Kidney (tissue), 14 donors: ENCODE measurements around the gene LDLRAD1. TPM values are rescaled to one million over a fixed set of nuclear protein-coding genes. Genes with fewer than 3 reads are reported as not detected.
A peak's percentile ranks its signal among the peaks of the same experiment; 100 is the strongest.

Experiments used
- DNase-seq, 5 donors: peaks; one replicate each; pipeline ENCODE4 v3.0.0-alpha.2; 2013 to 2020
- FAIRE-seq: peaks from 2 replicates; lab custom pipeline; 2012; peaks lifted over from hg19 to GRCh38; lab: Jason Lieb, UNC
- H3K27ac ChIP-seq, 2 donors: one replicate each; pipeline ENCODE4 v1.7.0; 2013; ENCODE audit warnings: low read depth in 2 of 2, low read length in 2 of 2, inconsistent platforms in 1 of 2
- H3K27me3 ChIP-seq: one replicate; pipeline ENCODE4 v1.7.1; 2013; ENCODE audit warnings: low read length, inconsistent platforms; ENCODE audit not compliant: control insufficient read depth, insufficient read depth
- H3K36me3 ChIP-seq, 3 donors: one replicate each; pipeline versions ENCODE4 v1.7.0 to v1.7.1; 2013; ENCODE audit warnings: low read length in 3 of 3, control low read depth in 1 of 3, inconsistent platforms in 1 of 3; ENCODE audit not compliant: insufficient read depth in 3 of 3, control insufficient read depth in 2 of 3
- H3K4me1 ChIP-seq, 3 donors: one replicate each; pipeline versions ENCODE4 v1.7.0 to v1.7.1; 2013; ENCODE audit warnings: low read length in 3 of 3, inconsistent platforms in 1 of 3, low read depth in 1 of 3; ENCODE audit not compliant: control insufficient read depth in 2 of 3, insufficient read depth in 2 of 3
- H3K4me3 ChIP-seq, 3 donors: one replicate each; pipeline versions ENCODE4 v1.7.0 to v1.8.1; 2013; ENCODE audit warnings: low read length in 3 of 3, control low read depth in 1 of 3, inconsistent platforms in 1 of 3
- H3K9ac ChIP-seq, 3 donors: one replicate each; pipeline versions ENCODE4 v1.7.0 to v1.7.1; 2013; ENCODE audit warnings: low read length in 3 of 3, control low read depth in 1 of 3, inconsistent platforms in 1 of 3
- H3K9me3 ChIP-seq, 3 donors: one replicate each; pipeline versions ENCODE4 v1.7.0 to v1.7.1; 2013; ENCODE audit warnings: low read length in 3 of 3, control low read depth in 1 of 3, inconsistent platforms in 1 of 3; ENCODE audit not compliant: control insufficient read depth in 2 of 3, insufficient read depth in 1 of 3
- intact Hi-C: fragments of 100-400 bp; cut with DNase I; formaldehyde crosslinking; loops from one replicate; pipeline ENCODE4 v1.11.1; 2022
- polyA plus RNA-seq: library from polyadenylated mRNA; stranded (reverse); fragments of 350-450 nt; fragmentation: Illumina TruSeq; extraction: RNeasy Lipid Tissue Mini Kit (QIAGEN cat#74804); gene quantifications from one replicate; pipeline ENCODE4 v1.2.3, GENCODE V29; 2014; ENCODE audit warnings: low read depth, low replicate concordance; ENCODE audit not compliant: insufficient read depth
- total RNA-seq: library from RNA; stranded (reverse); fragmentation: NEBNext Ultra II Directional; extraction: Animal tissue kit (Norgen Biotek cat#: 25700); gene quantifications from one replicate; pipeline ENCODE4 v1.2.1, GENCODE V29; 2021
- TF ChIP-seq, protein P1 (sequence below): IDR thresholded peaks from 3 replicates; pipeline ENCODE4 v1.5.1; 2012; ENCODE audit warnings: mild to moderate bottlenecking, moderate library complexity, borderline replicate concordance; ENCODE audit not compliant: insufficient read depth; ENCODE audit errors: extremely low read depth
- donor health status: control.
- donor health status: control.
- donor health status: control.
- donor health status: control.
- donor health status: control.
- donor health status: DM: yes; HTN: yes; CAD: no.
- donor health status: Normal renal cell carcinoma (clear cell type).

Gene LDLRAD1
- total and polyA plus RNA-seq, 2 donors from 2014 or later: not detected

DNA sequence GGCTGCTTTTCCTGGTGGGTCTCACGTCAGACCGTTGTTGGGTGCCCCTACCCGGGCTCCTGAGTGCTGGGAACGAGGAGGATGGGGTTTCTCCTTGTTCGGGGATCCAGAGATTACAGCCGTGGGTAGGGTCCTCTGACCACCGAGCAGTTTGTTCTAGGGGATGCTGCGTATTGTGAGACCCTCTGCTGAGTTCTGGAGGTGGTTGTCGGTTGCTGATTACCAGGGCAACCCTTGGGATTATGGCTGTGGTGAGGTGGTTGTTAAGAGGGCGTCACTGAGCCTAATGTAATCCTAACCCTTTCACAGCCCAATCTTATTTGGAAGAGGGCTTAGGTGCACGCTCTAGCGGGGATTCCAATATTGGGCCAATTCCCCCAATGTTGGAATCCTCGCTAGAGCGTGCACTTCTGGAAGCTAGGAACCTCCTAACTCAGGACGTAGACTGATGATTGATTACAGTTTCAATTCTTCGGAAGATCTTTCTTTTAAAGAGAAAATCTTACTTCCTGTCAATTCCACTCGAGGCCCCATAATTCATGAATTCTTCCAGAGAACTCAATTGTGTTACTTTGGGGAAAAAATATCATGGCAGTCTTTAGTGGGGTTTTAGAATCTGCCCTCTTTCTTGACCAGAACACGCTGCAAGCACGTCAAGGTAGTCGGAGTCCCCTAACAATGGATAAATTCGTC is 35.9 kb upstream of the LDLRAD1 start:
- Histone ChIP-seq H3K36me3 (no peaks in the 10 kb centered on the region), H3K27ac (peak overlapping the region; percentile 89 to 90), H3K4me3 (peak overlapping the region; percentile 71 to 97 (median 95)), H3K27me3 (no peaks in the 10 kb centered on the region), H3K9ac (peak overlapping the region; percentile 64 to 95 (median 70)), H3K9me3 (no peaks in the 10 kb centered on the region), H3K4me1 (peaks cover 7 to 12% (median 9%) of the 10 kb centered on the region in 3 donors)
- FAIRE-seq (no peak), DNase-seq (peak in 1 of 5 donors; percentile 14)
- intact Hi-C loops: no loop called here
- TF ChIP-seq, protein P1, sequence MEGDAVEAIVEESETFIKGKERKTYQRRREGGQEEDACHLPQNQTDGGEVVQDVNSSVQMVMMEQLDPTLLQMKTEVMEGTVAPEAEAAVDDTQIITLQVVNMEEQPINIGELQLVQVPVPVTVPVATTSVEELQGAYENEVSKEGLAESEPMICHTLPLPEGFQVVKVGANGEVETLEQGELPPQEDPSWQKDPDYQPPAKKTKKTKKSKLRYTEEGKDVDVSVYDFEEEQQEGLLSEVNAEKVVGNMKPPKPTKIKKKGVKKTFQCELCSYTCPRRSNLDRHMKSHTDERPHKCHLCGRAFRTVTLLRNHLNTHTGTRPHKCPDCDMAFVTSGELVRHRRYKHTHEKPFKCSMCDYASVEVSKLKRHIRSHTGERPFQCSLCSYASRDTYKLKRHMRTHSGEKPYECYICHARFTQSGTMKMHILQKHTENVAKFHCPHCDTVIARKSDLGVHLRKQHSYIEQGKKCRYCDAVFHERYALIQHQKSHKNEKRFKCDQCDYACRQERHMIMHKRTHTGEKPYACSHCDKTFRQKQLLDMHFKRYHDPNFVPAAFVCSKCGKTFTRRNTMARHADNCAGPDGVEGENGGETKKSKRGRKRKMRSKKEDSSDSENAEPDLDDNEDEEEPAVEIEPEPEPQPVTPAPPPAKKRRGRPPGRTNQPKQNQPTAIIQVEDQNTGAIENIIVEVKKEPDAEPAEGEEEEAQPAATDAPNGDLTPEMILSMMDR: no peak

DNA sequence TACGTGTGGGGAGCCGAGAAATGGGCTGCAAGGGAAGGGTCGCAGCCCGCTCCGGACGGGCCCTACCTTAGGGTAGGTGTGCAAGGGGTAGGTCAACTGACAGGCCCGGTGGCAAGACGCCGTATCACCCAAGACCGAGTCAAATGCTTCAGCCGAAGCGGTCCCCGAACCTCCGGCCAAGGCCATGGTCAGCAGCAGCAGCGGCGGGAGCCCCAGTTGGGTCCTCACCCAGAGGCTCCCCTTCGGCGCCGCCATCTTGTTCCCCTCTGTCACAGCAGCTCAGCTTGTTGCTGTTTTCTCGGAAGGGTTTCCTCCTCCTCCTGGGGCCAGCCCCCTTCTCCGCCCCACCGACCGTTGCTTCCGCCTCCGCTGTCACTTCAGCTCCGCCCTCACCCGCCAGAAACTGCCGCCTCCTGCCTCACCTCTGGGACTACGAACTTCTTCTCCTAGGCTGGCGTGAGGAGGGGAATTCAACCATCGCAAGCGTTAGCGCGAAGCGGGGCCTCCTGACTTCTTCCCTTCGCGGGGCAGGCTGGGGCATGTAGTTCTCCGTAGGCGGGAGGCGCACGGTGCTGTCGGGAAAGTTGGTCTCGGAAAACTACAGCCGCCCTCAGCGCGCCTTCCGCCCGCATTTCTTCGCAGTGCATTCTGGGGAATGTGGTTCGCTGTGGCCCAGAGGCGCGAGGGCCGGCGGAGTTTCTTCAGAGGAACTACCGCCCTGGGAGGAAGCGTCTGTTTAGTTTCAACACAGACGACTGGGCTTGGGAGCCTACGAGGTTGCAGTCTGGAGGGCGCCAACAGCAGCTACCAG is 35.2 kb upstream of the LDLRAD1 start, which contains the start of the genes TCEANC2 and TMEM59:
TCEANC2 (plus strand) TSS at position 675 of the 811 bp plus-strand sequence. CDS start 815 bp downstream, outside the sequence.
TMEM59 (minus strand) TSS at position 271 of the 811 bp plus-strand sequence; CDS start at position 255, 16 bp downstream.
- H3K4me3 ChIP-seq: peak within 1 kb of the TSS; percentile 90 to 98 (median 97)
- peak; percentile 96 for FAIRE-seq
- H3K27me3 ChIP-seq: no peaks in the 10 kb centered on the region
- H3K9ac ChIP-seq: peak within 1 kb of the TSS; percentile 88 to 98 (median 95)
- TF ChIP-seq, protein P1: peak; percentile 29
- no peaks in the 10 kb centered on the region for H3K36me3 ChIP-seq
- DNase-seq: peak; percentile 98 to 100 (median 99)
- peak within 1 kb of the TSS; percentile 89 to 90 for H3K27ac ChIP-seq
- peaks cover 10 to 14% (median 11%) of the 10 kb centered on the region in 3 donors for H3K4me1 ChIP-seq
- no peaks in the 10 kb centered on the region for H3K9me3 ChIP-seq
- intact Hi-C loops: no loop called here

DNA sequence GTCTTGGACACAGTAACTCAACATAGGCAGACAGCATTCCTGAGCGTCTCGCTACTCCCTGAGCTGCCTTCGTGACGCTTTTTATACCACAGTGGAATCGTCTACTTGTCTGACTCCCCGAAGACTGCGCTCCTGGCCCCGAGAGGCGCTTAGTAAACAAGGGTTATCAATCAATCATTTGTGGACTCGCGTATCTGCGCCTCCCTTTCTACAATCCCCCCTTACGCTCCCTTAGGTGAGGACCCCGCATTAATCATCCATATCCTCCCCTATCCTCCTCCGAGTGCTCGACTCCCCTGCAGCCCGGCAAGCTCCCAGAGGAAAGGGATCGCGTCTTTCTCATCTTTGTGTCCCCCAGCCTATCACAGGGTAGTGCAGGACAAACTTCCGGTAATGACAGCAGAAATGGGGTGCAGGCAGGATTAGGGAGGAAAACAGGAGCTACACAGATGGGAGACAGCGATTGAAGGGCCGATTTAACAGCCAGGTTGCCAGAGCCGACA is 34.5 kb upstream of the LDLRAD1 start:
- no peak for FAIRE-seq
- Histone ChIP-seq H3K9ac (peak overlapping the region; percentile 88 to 98 (median 95)), H3K4me1 (peaks cover 10 to 17% (median 14%) of the 10 kb centered on the region in 3 donors), H3K9me3 (no peaks in the 10 kb centered on the region), H3K27ac (peak overlapping the region; percentile 89 to 90), H3K4me3 (peak overlapping the region; percentile 90 to 98 (median 97)), H3K27me3 (no peaks in the 10 kb centered on the region), H3K36me3 (no peaks in the 10 kb centered on the region)
- TF ChIP-seq, protein P1: no peak
- intact Hi-C loops: no loop called here
- DNase-seq: peak in 4 of 5 donors; percentile 69 to 88 (median 80)
